K562 treated with DMSO at 1 percent for 4 hours (cell line): ENCODE data around the gene ZNF407. TPM values are rescaled to one million over a fixed set of nuclear protein-coding genes. Genes with fewer than 3 reads are reported as not detected.

Experiments used
- total RNA-seq: library from RNA; unstranded; fragments of 300-600 nt; gene quantifications from 2 replicates; pipeline ENCODE4 v1.2.3, GENCODE V29; 2022; ENCODE audit not compliant: insufficient read depth

Gene ZNF407
- total RNA-seq: 1.5 and 2.4 TPM in 2 replicates

GRCh38 chr18:74597662-74598349, at the start of gene ZNF407:
Gene ZNF407 (plus strand): TSS chr18:74597870. CDS start chr18:74631020, 33,150 bp downstream.

Other genes starting within 250 kb of the ZNF407 start
- gene DIPK1C, start 140.6 kb upstream of the ZNF407 start, total RNA-seq: 0.52 and 0.54 TPM in 2 replicates
- gene CNDP2, start 101.5 kb upstream of the ZNF407 start, total RNA-seq: 47.6 and 71.6 TPM in 2 replicates
- gene CNDP1, start 63.4 kb upstream of the ZNF407 start, total RNA-seq: not detected in 2 replicates